Body of pancreas (tissue), 4 donors: ENCODE measurements around the gene TRPM6.

Experiments
- POLR2A ChIP-seq, 3 donors: fragments of 450-650 bp; IDR thresholded peaks; one replicate each; pipeline ENCODE4 v1.6.1; 2016; ENCODE audit warnings: antibody characterized with exemption in 3 of 3, mild to moderate bottlenecking in 2 of 3
- TF ChIP-seq, protein P1 (sequence below), 7 experiments: fragments of 450-650 bp in 4 of 7; fragments of 200-600 bp in 3 of 7; sonication (generic) in 3 of 7; IDR thresholded peaks; one replicate each; pipeline ENCODE4 v1.5.1; 2016 to 2019; ENCODE audit warnings: antibody characterized with exemption in 7 of 7

DNA sequence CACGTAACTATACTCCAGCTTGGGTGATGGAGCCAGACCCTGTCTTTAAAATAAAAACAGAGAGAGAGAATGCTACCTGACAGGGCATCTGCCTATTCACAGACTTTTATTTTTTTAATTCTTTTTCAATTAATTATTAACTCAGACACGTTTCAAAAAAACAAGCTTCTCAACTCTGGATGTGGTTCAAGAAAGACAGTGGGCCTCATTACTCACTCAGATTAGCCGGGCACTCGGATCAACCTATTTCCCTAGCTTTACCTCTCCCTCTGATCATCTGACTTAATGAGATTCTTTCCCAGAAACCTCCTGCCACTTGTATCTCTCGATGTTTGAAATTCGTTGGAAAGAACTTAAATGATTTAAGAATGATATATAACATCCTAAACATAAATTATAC, 134.1 kb downstream of the TRPM6 start:
- TF ChIP-seq, protein P1, sequence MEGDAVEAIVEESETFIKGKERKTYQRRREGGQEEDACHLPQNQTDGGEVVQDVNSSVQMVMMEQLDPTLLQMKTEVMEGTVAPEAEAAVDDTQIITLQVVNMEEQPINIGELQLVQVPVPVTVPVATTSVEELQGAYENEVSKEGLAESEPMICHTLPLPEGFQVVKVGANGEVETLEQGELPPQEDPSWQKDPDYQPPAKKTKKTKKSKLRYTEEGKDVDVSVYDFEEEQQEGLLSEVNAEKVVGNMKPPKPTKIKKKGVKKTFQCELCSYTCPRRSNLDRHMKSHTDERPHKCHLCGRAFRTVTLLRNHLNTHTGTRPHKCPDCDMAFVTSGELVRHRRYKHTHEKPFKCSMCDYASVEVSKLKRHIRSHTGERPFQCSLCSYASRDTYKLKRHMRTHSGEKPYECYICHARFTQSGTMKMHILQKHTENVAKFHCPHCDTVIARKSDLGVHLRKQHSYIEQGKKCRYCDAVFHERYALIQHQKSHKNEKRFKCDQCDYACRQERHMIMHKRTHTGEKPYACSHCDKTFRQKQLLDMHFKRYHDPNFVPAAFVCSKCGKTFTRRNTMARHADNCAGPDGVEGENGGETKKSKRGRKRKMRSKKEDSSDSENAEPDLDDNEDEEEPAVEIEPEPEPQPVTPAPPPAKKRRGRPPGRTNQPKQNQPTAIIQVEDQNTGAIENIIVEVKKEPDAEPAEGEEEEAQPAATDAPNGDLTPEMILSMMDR (IDR thresholded peaks at IDR 0.05) = no peak
- TF ChIP-seq POLR2A (IDR thresholded peaks at IDR 0.05) = no peak
